B cell (primary cell): Measurements from ENCODE around the gene LSM12.

Experiments used
- CTCF ChIP-seq: fragments of 200-600 bp; IDR thresholded peaks from one replicate; pipeline ENCODE4 v1.8.0; 2022; ENCODE audit warnings: antibody characterized with exemption, mild to moderate bottlenecking
- EZH2 ChIP-seq: IDR thresholded peaks from 2 replicates; pipeline ENCODE4 v1.6.1; 2012; ENCODE audit warnings: borderline replicate concordance, low read depth, mild to moderate bottlenecking, moderate library complexity, low read length; ENCODE audit not compliant: insufficient read depth, poor library complexity, severe bottlenecking

- TF ChIP-seq CTCF (no peak), EZH2 (no peak)
These were observed 27.9 kb downstream of the LSM12 start for GRCh38 chr17:44038604-44039011.
